IPS DF 19.7 (cell line): ENCODE measurements around the gene DOK5.

ENCODE experiments used
- DNase-seq: peaks from one replicate; pipeline ENCODE4 v3.0.0-alpha.2; 2013; ENCODE audit warnings: low read depth, low spot score

The DOK5 gene

GRCh38 chr20:54559890-54560289 is 84.5 kb downstream of the DOK5 start:
- no peak for DNase-seq

DNA sequence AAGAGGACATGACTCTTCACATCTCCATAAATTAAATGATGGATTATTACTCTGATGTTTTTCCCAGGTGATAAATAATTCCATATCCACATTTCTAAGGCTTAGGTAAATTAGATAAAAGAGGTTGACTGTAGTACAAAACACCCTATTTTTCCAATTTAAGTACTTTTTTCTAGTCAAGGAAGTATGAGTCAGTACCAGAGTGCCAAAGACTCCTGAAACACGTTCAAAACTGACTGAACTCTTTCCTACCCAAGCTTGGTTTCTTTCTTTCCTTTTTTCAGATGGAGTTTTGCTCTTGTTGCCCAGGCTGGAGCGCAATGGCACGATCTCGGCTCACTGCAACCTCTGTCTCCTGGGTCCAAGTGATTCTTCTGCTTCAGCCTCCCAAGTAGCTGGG is 85.0 kb downstream of the DOK5 start:
- no peak for DNase-seq

DNA sequence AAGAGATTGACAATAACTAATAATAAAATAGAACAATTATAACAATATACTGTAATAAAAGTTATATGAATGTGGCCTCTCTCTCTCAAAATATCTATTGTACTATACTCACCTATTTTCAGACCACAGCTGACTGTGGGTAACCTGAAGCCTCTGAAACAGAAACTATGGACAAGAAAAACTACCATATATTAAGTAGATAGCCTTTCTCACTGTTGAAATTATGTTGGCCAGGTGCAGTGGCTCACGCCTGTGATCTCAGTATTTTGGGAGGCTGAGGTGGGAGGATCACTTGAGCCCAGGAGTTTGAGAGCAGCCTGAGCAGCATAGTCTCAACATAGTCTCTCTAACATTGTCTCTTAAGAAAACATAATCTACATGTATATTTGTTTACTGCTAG is 89.9 kb downstream of the DOK5 start:
- no peak for DNase-seq

GRCh38 chr20:54566031-54566688 is 90.8 kb downstream of the DOK5 start:
- no peak for DNase-seq

GRCh38 chr20:54570561-54570960 is 95.2 kb downstream of the DOK5 start:
- no peak for DNase-seq

DNA sequence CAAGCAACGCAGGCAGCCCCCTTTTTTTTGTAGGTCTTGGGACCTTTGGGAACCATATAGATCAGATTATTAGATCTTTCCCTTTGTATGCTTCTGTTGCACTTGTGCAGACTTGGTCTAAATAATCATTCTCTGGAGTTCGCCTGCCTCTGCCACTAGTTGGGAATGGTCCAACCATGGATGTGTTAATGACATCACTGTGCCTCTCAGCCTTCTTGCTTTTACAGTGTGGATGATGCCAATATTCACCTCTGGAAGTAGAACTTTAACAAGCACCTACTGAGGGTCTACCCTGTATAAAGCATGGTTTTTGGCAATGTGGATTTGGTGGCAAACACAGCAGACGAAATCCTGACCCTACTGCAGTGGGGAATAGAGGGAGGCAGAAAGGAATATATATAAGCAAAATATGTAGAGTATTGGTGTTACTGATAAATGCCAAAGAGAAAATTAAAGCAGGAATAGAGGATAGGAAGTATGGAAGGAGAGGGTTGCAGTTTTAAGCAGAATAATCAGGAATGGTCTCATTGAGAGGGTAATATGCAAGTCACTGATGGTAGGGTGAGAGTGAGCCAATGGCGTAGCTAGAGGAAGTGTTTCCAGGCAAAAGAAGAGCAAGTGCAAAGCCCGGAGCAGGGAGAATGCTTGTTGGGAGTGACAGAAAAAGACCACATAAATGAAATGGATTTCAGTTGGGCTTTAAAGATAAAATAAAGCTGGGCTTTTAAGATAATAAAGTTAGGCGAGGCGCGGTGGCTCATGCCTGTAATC is 97.5 kb downstream of the DOK5 start:
- DNase-seq, result no peak

- DNase-seq, result no peak
Measured at GRCh38 chr20:54573838-54574237, 98.4 kb downstream of the DOK5 start.

- no peak for DNase-seq
Measured at GRCh38 chr20:54576518-54576917, 101.1 kb downstream of the DOK5 start.

GRCh38 chr20:54577637-54578036 is 102.2 kb downstream of the DOK5 start:
- DNase-seq, result no peak

GRCh38 chr20:54585217-54585616 is 109.8 kb downstream of the DOK5 start:
- no peak for DNase-seq

DNA sequence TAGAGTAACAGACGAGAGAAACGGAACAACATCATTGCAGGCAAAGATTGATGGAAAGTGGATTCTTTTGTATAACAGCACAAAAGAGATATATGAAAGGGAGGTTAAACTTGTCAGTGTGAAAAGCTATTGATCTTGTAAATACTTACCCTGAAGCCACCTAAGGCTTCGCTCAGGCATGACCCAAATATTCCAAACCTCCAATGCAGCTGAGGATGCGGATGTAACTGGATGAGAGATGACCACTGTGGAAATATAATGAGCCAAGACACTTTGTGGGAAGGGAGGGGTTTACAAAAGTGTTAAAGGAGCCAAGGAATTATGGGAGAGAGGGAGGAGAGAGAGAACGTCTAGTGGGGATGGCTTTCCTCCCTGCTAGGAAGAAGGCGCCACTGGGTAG is 112.0 kb downstream of the DOK5 start:
- DNase-seq, result no peak

GRCh38 chr20:54589402-54590030 is 114.1 kb downstream of the DOK5 start:
- no peak for DNase-seq

- no peak for DNase-seq
Measured at GRCh38 chr20:54590856-54591255, 115.5 kb downstream of the DOK5 start.

GRCh38 chr20:54596651-54597050 is 121.3 kb downstream of the DOK5 start:
- DNase-seq, result no peak

GRCh38 chr20:54598352-54598751 is 123.0 kb downstream of the DOK5 start:
- DNase-seq, result no peak

DNA sequence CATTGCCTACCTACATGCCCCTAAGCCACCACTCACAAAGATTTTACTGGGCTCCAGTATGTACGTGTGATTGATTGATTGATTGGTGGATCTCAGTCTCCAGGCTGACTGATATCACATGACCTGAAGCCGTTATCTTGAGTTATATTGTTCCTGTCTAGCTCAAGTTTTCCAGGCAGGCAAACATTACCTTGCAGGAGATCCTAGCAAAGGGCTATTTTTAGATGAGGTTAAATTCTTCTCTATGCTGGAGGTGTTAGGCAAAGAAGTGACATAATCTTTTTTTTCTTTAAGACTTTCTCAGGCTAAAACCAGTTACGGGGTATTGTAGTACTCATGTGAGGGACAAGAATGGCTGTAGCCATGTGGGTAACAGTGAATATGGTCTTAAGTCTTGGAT is 125.2 kb downstream of the DOK5 start:
- DNase-seq, result no peak

- DNase-seq, result no peak
Measured at GRCh38 chr20:54601831-54602515, 126.6 kb downstream of the DOK5 start.

GRCh38 chr20:54605319-54605718 is 129.9 kb downstream of the DOK5 start:
- no peak for DNase-seq

GRCh38 chr20:54606380-54606779 is 131.0 kb downstream of the DOK5 start:
- no peak for DNase-seq

GRCh38 chr20:54608039-54608745 is 132.8 kb downstream of the DOK5 start:
- DNase-seq, result no peak

DNA sequence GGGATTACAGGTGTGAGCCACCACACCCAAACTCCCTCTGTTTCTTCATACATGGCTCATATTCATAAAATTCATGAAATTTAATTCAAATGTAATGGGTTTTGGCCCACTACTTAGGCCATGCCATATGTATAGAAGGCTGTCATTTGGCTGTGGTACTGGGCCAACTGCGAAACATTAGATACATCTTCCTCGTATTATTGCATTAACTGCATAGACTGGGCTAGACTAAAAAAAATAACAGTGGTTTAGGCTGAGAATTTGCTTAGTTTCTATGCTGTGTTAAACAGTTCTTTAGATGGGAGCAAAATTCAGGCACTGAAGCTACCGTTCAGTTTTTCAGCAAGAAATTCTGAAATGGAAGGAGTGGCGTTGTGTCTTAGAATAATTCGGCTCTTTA is 133.6 kb downstream of the DOK5 start:
- no peak for DNase-seq
